GM21825 (cell line): Measurements from ENCODE around the gene FBXL16.

Experiments
- ATAC-seq: cut with Tn5 transposase; IDR thresholded peaks from one replicate; pipeline ENCODE4 v1.9.1; 2021; ENCODE audit warnings: mild to moderate bottlenecking, moderate library complexity; ENCODE audit not compliant: unreplicated experiment

Gene FBXL16

DNA sequence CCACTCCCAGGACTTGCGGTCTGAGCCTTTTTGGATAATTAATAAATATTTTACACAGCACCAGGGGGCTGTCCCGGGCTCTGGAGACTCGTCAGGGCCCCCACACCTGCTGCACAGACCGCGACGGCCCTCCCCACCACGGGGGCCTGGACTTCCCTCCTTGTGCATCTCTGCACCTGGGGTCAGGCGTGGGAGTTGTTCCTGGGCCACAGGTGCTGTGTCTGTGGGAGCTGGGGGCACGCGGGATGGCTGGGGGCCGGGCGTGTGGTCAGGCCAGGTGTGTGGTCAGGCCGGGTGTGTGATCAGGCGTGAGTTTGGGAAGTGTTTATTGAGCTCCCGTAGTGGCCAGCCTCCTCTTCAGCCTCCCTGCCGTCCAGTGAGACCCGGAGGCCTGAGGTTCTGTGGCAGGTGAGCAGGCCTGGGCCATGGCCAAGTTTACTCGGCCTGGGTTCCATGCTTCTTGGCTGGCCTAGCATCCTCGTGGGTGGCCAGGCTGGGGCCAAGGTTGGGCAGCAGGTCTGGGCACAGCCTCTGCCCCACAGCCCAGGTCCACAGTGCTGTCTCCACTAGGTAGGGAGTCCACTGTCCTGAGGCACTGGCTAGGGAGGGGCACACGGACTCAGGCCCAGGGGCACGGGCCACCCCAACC lies 27.3 kb downstream of the FBXL16 start:
- no peak for ATAC-seq

DNA sequence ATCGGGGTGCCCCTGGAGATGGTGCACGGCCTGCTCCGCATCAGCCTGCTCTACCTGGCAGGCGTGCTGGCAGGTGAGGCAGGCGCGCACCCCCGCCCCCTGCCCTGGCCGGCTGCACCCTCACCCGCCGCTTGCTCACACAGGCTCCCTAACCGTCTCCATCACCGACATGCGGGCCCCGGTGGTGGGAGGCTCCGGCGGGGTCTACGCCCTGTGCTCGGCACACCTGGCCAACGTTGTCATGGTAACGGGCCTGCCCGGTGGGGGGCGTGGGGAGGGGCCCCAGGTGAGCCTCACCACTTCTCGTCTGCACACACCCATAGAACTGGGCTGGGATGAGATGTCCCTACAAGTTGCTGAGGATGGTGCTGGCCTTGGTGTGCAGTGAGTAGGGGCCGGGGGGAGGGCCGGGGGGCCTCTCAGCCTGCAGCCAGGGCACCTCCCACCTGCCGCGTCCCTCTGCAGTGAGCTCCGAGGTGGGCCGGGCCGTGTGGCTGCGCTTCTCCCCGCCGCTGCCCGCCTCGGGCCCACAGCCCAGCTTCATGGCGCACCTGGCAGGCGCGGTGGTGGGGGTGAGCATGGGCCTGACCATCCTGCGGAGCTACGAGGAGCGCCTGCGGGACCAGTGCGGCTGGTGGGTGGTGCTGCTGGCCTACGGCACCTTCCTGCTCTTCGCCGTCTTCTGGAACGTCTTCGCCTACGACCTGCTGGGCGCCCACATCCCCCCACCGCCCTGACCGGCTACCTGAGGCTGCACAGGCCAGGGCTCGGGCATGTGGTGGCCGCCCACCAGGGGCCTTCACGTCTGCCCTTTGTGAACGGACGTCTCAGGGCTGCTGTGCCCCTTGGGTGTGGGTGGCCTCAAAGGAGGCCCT lies 28.0 kb downstream of the FBXL16 start:
- ATAC-seq, result no peak

DNA sequence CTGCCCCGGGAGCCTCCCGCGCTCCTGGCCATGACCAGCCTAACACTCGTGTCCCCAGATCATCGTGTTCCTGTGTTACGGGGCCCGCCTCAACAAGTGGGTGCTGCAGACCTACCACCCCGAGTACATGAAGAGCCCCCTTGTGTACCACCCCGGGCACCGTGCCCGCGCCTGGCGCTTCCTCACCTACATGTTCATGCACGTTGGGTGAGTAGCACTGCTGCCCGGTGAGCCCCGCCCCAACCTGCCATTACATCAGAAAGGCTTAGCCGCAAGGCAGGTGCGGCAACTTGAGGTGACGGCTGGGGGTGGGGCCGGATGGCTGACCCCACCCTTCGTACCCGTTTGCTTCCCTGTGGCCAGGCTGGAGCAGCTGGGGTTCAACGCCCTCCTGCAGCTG lies 28.7 kb downstream of the FBXL16 start:
- ATAC-seq, result no peak

DNA sequence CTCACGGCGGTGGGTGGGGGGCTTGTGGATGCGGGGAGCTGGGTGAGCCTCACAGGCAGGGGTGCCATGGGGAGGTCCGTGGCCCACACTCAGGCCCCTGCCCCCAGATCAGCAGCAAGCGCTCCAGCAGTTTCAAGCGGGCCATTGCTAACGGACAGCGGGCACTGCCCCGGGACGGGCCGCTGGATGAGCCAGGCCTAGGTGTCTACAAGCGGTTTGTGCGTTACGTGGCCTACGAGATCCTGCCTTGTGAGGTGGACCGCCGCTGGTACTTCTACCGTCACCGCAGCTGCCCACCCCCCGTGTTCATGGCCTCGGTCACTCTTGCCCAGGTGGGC lies 29.1 kb downstream of the FBXL16 start:
- ATAC-seq, result no peak

DNA sequence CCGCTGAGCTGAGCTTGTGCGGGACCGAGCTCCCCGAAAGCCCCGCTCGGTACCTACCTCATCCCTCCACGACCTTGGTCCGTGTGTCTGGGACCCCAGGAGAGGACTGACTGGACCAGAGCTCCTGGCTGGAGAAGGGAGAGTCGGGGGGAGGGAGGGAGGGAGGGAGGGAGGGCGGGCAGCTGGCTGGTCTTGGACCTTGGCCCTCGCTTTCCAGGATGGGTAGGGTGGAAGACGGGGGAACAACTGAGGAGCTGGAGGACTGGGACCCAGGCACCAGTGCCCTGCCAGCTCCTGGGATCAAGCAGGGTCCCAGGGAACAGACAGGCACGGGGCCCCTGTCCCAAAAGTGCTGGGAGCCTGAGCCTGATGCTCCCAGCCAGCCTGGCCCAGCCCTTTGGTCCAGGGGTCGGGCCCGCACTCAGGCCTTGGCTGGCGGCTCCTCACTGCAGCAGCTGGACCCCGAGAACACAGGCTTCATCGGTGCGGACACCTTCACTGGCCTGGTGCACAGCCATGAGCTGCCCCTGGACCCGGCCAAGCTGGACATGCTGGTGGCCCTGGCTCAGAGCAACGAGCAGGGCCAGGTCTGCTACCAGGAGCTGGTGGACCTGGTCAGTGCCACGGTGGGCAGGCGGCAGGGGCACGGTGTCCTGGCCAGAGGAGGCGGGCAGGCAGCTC lies 29.6 kb downstream of the FBXL16 start:
- ATAC-seq, result no peak

GRCh38 chr16:674968-675883 lies 30.4 kb downstream of the FBXL16 start, which contains the start of gene RHBDL1:
RHBDL1 (plus strand) TSS chr16:675671; CDS start chr16:675791, 120 bp downstream.
- ATAC-seq, result no peak

- no peak for ATAC-seq
Measured at GRCh38 chr16:674214-674881, 31.3 kb downstream of the FBXL16 start.

DNA sequence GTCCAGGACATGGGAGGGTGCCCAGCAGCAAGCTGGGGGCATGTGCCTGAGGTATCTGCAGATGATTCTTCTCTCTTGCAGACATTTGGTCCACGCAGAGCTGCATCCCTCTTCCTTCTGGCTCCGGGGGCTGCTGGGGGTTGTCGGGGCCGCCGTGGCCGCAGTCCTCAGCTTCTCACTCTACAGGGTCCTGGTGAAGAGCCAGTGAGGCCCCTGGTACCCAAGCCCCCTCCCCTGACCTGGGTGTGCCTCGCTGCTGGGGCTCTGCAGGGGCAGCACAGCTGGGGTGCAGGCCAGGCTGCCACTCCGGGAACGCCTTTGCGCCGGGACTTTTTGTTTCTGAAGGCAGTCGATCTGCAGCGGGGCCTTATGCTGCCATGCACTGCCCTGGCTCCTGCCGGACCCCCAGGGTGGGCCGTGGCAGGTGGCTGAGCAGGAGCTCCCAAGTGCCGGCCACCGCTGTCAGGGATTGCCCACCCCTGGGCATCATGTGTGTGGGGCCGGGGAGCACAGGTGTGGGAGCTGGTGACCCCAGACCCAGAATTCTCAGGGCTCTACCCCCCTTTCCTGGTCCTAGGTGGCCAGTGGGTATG lies 32.1 kb downstream of the FBXL16 start:
- no peak for ATAC-seq

DNA sequence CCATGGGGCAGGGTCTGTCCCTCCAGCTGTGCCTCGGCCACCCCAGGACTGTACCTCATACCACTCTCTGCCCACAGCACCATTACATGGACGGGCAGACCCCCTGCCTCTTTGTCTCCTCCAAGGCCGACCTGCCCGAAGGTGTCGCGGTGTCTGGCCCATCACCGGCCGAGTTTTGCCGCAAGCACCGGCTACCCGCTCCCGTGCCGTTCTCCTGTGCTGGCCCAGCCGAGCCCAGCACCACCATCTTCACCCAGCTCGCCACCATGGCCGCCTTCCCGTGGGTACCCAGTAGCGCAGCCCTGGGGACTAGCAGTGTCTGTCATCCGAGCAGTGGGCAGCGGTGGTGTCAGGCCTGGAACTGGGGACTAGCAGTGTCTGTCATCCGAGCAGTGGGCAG lies 32.8 kb downstream of the FBXL16 start:
- no peak for ATAC-seq

DNA sequence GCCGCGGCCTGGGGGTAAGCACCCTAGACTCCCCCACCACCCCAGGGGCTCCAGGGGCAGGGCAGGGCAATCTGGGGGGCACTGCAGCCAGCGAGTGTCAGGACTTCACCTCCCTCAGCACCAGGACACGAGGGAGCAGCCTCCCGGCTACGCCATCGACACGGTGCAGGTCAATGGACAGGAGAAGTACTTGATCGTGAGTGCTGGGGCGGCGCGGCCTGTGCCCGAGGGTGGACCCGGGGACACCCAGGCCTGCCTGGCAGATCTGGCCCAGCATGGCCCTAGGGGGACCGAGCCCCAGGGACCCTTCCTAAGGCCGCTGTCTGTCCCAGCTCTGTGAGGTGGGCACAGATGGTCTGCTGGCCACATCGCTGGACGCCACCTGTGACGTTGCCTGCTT lies 33.2 kb downstream of the FBXL16 start:
- no peak for ATAC-seq

DNA sequence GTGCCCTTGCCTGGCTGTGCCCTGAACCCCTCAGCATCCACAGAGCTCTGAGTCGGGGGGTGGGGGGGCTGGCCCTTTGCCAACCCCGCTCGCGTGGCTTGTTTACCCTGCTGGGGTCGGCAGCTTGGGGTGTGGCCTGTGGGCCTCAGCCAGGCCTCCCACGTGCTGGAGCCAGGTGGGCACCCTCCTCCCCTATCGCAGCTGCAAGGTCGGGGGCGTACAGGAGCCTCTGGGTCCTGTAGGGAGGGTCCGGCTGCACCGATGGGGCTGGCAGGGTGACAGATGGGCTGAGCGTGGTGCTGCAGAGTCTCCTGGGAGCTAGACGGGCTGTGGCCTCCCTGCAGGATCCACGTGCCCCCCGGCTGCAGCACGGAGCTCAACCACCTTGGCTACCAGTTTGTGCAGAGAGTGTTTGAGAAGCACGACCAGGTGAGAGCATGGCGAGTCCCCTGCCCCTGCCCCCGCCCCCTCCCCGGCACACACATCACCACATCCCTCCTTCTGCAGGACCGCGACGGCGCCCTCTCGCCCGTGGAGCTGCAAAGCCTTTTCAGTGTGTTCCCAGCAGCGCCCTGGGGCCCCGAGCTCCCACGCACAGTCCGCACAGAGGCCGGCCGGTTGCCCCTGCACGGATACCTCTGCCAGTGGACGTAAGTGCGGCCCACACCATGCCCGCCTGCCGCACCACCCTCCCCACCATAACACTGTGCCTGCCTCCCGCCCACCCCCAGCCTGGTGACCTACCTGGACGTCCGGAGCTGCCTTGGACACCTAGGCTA lies 34.1 kb downstream of the FBXL16 start:
- no peak for ATAC-seq

DNA sequence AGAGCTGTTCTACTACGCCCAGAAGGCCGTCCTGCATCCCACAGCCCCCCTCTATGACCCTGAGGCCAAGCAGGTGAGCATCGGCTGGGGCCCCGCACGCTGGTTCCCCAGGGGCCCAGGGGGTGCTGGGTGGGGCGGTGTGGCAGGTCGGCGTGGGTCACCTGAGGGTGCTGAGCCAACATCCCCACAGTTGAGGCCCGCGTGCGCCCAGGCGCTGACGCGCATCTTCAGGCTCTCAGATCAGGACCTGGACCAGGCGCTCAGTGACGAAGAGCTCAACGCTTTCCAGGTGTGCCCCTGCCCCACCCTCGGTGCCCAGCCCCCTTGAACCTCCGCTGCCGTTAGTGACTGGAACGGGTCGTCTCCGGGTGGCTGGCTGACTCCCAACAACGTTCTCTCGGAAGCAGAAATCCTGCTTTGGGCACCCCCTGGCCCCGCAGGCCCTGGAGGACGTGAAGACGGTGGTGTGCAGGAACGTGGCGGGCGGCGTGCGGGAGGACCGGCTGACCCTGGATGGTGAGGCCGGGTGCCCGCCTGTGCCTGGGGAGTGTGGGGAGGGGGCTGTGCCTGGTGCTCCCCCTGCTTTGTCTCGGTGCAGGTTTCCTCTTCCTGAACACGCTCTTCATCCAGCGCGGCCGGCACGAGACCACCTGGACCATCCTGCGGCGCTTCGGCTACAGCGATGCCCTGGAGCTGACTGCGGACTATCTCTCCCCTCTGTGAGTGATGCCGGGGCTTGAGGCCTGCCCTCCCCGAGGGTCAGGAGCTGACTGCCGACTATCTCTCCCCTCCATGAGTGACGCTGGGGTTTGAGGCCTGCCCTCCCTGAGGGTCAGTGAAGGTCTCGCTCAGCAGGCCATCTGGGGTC lies 34.9 kb downstream of the FBXL16 start:
- ATAC-seq, result no peak

GRCh38 chr16:669666-670065 lies 35.9 kb downstream of the FBXL16 start:
- no peak for ATAC-seq

GRCh38 chr16:668519-669171 lies 37.0 kb downstream of the FBXL16 start:
- ATAC-seq, result no peak

DNA sequence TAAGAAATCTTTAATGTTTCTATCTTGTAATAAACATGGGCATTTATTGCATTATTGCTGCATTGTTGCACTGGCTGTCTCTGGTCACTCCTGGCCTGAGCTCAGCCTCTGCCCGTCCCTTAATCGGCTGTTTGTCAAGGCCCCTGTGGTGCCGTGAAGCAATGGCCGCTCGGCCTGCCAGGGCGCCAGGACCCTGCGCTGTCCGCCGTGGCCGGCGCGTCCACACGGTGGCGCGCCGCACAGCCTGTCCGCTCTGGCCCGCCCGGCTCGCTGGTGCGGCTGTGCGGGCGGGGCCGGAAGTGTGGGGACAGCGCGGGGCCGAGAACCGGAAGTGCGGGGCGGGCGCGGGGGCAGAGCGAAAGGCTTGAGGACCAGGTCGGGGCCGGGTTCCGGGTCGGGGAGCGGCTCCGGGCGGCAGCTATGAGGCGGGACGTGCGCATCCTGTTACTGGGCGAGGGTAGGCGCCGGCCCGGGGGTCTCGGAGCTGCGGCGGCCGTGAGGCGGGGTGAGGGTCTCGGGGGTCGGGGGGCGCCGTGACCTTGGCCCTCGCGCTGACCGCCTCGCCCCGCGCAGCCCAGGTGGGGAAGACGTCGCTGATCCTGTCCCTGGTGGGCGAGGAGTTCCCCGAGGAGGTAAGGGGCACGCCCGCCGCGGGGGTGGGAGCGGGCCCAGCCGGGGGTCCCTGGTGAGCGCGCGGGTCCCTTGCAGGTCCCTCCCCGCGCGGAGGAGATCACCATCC lies 37.7 kb downstream of the FBXL16 start, which contains the start of gene RHOT2:
RHOT2 (plus strand) TSS at position 353 of the 739 bp plus-strand sequence; CDS start at position 421, 68 bp downstream.
- ATAC-seq, result peak; percentile 73

- ATAC-seq, result no peak
Measured at GRCh38 chr16:667113-667779, 38.4 kb downstream of the FBXL16 start.
